Measurements from ENCODE around the gene RFFL. TPM values are rescaled to one million over a fixed set of nuclear protein-coding genes. Genes with fewer than 3 reads are reported as not detected.

RFFL gene
- total and polyA plus RNA-seq, 9 of the 15 experiments (the other 6 are each of a cell fraction or from before 2014, with no cell fraction given), result 3.4 to 18.1 (median 12.8) TPM

DNA sequence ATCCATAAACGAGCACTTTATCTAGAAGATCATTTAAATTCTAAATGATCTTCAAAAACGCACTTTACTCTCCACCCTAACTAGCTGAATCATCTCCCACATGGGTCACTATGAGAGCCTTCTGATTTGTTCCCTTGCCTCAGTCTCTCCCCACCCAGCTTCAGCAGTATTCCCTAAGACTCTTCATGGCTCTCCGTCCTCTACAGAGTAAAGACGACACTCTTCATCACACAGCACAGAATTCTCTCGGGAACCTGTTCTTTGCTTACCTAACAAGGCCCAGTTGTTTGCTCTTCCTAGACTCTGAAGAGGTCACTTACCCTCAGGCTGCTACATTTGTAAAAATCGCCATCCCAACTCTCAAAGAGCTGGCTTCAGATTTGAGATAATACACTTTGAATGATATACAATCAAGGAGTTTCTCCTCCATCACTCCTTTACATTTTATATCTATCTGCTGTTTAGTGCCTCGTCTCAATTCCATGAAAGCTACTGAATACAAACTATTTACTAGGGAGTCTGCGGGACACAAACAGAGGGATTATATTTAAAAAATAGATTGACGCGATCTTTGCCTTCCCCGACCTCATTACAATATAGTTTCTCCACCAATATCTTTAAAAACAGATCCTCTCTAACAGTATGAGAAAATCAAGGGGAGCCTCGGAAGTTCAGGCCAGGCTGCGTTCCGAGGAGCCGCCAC lies 83.7 kb downstream of the RFFL start (continued):
- TF ChIP-seq, protein P1, sequence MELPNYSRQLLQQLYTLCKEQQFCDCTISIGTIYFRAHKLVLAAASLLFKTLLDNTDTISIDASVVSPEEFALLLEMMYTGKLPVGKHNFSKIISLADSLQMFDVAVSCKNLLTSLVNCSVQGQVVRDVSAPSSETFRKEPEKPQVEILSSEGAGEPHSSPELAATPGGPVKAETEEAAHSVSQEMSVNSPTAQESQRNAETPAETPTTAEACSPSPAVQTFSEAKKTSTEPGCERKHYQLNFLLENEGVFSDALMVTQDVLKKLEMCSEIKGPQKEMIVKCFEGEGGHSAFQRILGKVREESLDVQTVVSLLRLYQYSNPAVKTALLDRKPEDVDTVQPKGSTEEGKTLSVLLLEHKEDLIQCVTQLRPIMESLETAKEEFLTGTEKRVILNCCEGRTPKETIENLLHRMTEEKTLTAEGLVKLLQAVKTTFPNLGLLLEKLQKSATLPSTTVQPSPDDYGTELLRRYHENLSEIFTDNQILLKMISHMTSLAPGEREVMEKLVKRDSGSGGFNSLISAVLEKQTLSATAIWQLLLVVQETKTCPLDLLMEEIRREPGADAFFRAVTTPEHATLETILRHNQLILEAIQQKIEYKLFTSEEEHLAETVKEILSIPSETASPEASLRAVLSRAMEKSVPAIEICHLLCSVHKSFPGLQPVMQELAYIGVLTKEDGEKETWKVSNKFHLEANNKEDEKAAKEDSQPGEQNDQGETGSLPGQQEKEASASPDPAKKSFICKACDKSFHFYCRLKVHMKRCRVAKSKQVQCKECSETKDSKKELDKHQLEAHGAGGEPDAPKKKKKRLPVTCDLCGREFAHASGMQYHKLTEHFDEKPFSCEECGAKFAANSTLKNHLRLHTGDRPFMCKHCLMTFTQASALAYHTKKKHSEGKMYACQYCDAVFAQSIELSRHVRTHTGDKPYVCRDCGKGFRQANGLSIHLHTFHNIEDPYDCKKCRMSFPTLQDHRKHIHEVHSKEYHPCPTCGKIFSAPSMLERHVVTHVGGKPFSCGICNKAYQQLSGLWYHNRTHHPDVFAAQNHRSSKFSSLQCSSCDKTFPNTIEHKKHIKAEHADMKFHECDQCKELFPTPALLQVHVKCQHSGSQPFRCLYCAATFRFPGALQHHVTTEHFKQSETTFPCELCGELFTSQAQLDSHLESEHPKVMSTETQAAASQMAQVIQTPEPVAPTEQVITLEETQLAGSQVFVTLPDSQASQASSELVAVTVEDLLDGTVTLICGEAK (IDR thresholded peaks at IDR 0.05), result peak; percentile 21; the same call in 1 of the 2 replicates
- TF ChIP-seq, protein P1 (CRISPR knock-in tag; IDR thresholded peaks at IDR 0.05), result no peak
- 0 out of 2 replicates have a peak, but pooled peaks have one; percentile 4 for TF ChIP-seq NFIC (IDR thresholded peaks at IDR 0.05)
- 0 out of 2 replicates have a peak, but pooled peaks have one; percentile 24 for TF ChIP-seq NFRKB (IDR thresholded peaks at IDR 0.05; ENCODE audit: low read depth)
- peak; percentile 31; the same call in 1 of the 2 replicates for TF ChIP-seq ELF2 (CRISPR knock-in tag; IDR thresholded peaks at IDR 0.05)
- peak; percentile 84 for TF ChIP-seq ZNF316 (IDR thresholded peaks at IDR 0.05)
- 0 out of 2 replicates have a peak, but pooled peaks have one; percentile 19 for TF ChIP-seq POLR2AphosphoS2 (IDR thresholded peaks at IDR 0.05; ENCODE audit: low read length)
- TF ChIP-seq C11orf30 (IDR thresholded peaks at IDR 0.05; ENCODE audit: low read depth), result peak; percentile 57; the same call in 1 of the 2 replicates
- peak; percentile 78 for TF ChIP-seq POLR2A (conservative IDR thresholded peaks at IDR 0.05)
- TF ChIP-seq ETV6 (IDR thresholded peaks at IDR 0.05; ENCODE audit: borderline replicate concordance in 1 of 2, low read depth in 2 of 2, low read length in 1 of 2), result no peak
- TF ChIP-seq ETV6 (CRISPR knock-in tag; IDR thresholded peaks at IDR 0.05; ENCODE audit: borderline replicate concordance), result no peak
- TF ChIP-seq, protein P2, sequence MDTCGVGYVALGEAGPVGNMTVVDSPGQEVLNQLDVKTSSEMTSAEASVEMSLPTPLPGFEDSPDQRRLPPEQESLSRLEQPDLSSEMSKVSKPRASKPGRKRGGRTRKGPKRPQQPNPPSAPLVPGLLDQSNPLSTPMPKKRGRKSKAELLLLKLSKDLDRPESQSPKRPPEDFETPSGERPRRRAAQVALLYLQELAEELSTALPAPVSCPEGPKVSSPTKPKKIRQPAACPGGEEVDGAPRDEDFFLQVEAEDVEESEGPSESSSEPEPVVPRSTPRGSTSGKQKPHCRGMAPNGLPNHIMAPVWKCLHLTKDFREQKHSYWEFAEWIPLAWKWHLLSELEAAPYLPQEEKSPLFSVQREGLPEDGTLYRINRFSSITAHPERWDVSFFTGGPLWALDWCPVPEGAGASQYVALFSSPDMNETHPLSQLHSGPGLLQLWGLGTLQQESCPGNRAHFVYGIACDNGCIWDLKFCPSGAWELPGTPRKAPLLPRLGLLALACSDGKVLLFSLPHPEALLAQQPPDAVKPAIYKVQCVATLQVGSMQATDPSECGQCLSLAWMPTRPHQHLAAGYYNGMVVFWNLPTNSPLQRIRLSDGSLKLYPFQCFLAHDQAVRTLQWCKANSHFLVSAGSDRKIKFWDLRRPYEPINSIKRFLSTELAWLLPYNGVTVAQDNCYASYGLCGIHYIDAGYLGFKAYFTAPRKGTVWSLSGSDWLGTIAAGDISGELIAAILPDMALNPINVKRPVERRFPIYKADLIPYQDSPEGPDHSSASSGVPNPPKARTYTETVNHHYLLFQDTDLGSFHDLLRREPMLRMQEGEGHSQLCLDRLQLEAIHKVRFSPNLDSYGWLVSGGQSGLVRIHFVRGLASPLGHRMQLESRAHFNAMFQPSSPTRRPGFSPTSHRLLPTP (IDR thresholded peaks at IDR 0.05; ENCODE audit: borderline replicate concordance, extremely low read depth, insufficient read length), result no peak
- TF ChIP-seq POLR2H (tag; IDR thresholded peaks at IDR 0.05; ENCODE audit: low read depth), result peak; percentile 88
- TF ChIP-seq, protein P3, sequence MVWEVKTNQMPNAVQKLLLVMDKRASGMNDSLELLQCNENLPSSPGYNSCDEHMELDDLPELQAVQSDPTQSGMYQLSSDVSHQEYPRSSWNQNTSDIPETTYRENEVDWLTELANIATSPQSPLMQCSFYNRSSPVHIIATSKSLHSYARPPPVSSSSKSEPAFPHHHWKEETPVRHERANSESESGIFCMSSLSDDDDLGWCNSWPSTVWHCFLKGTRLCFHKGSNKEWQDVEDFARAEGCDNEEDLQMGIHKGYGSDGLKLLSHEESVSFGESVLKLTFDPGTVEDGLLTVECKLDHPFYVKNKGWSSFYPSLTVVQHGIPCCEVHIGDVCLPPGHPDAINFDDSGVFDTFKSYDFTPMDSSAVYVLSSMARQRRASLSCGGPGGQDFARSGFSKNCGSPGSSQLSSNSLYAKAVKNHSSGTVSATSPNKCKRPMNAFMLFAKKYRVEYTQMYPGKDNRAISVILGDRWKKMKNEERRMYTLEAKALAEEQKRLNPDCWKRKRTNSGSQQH (CRISPR knock-in tag; IDR thresholded peaks at IDR 0.05), result no peak
- no peak for TF ChIP-seq CC2D1A (IDR thresholded peaks at IDR 0.05)

Data from K562 (cell line).